Glutamatergic neuron (in vitro differentiated cells): ENCODE measurements around the gene PPP1R10. TPM values are rescaled to one million over a fixed set of nuclear protein-coding genes. Genes with fewer than 3 reads are reported as not detected.
"Not testable (repeated sequence)": the region's sequence is repeated elsewhere in the genome, so short reads cannot be mapped to it uniquely, and the experiment has no call there.

Source experiments
- DNase-seq: peaks from one replicate; pipeline ENCODE4 v3.0.0; 2022
- H3K27ac Mint-ChIP-seq: one replicate; pipeline ENCODE4 v1.8.0; 2020; ENCODE audit warnings: mild to moderate bottlenecking, mixed read lengths, inconsistent platforms; ENCODE audit not compliant: unreplicated experiment
- H3K27me3 Mint-ChIP-seq: one replicate; pipeline ENCODE4 v1.8.0; 2020; ENCODE audit warnings: mild to moderate bottlenecking, moderate library complexity, mixed read lengths, inconsistent platforms; ENCODE audit not compliant: unreplicated experiment
- H3K36me3 Mint-ChIP-seq: one replicate; pipeline ENCODE4 v1.8.0; 2020; ENCODE audit warnings: mild to moderate bottlenecking, mixed read lengths, inconsistent platforms; ENCODE audit not compliant: unreplicated experiment
- H3K4me1 Mint-ChIP-seq: one replicate; pipeline ENCODE4 v1.8.0; 2020; ENCODE audit warnings: mild to moderate bottlenecking, low read depth, mixed read lengths, inconsistent platforms; ENCODE audit not compliant: unreplicated experiment
- H3K4me3 Mint-ChIP-seq: one replicate; pipeline ENCODE4 v1.8.0; 2020; ENCODE audit warnings: mild to moderate bottlenecking, mixed read lengths, inconsistent platforms; ENCODE audit not compliant: unreplicated experiment
- H3K9me3 Mint-ChIP-seq: one replicate; pipeline ENCODE4 v1.8.0; 2020; ENCODE audit warnings: mild to moderate bottlenecking, moderate library complexity, mixed read lengths, inconsistent platforms; ENCODE audit not compliant: unreplicated experiment
- long read RNA-seq: library from polyadenylated mRNA; unstranded; transcript quantifications from one replicate; pipeline ENCODE4 v2.0.0, GENCODE V29; 2020; ENCODE audit not compliant: unreplicated experiment
- total RNA-seq: library from RNA; stranded (reverse); fragmentation: NEBNext Ultra II Directional; extraction: Animal tissue kit (Norgen Biotek cat#: 25700); gene quantifications from one replicate; pipeline ENCODE4 v1.2.1, GENCODE V29; 2021; ENCODE audit not compliant: unreplicated experiment
- TF ChIP-seq, protein P1 (sequence below): fragments of 200-600 bp; sonication (generic); IDR thresholded peaks from one replicate; pipeline ENCODE4 v1.5.0; 2021; ENCODE audit not compliant: partially characterized antibody, unreplicated experiment

PPP1R10 gene
- total RNA-seq: 99.7 TPM
- long read RNA-seq, partial matches to known transcripts: 9 of 12 reads
- long read RNA-seq, other reads (novel, unspliced or antisense): 3 of 12 reads

DNA sequence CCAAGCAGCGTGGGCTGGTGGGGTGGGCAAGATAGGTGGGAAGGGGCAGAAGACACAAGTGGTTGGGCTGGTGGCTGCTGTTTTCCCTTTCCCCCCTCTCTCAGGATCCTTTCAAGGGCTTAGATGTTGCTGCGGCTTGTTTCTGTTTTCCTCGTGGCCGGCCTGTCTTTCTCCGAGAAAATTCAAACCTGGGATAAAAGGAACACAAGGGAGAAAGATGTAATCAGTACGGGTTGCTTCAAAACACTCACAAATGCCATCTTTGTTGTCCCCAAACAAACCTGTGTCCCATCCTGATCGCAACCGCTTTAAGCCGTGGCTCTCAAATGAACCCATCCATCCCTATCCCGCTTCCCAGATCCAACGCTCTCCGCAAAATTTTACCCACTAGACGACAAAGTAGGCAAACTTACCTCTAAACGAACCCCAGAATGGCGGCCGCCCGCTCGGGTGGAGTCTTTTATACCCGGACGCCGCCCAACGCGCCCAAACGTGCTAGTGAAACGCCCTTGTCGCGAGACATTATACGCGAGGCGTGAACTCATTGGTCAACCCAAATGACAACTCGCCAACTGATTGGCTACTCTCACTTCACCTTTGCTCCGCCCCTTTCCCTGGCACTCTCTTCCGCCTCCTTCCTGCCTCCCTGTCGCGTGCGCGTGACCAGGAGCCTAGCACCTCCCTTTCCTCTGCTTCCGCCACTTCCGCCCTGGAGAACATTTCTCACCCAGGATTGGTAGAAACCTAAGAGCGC is at the start of gene PPP1R10:
TSS of gene PPP1R10 (minus strand) at position 433 of the 754 bp plus-strand sequence. CDS start 7,299 bp downstream, outside the sequence.
- peaks cover 10% of the 10 kb centered on the region for H3K36me3 Mint-ChIP-seq
- TF ChIP-seq, protein P1, sequence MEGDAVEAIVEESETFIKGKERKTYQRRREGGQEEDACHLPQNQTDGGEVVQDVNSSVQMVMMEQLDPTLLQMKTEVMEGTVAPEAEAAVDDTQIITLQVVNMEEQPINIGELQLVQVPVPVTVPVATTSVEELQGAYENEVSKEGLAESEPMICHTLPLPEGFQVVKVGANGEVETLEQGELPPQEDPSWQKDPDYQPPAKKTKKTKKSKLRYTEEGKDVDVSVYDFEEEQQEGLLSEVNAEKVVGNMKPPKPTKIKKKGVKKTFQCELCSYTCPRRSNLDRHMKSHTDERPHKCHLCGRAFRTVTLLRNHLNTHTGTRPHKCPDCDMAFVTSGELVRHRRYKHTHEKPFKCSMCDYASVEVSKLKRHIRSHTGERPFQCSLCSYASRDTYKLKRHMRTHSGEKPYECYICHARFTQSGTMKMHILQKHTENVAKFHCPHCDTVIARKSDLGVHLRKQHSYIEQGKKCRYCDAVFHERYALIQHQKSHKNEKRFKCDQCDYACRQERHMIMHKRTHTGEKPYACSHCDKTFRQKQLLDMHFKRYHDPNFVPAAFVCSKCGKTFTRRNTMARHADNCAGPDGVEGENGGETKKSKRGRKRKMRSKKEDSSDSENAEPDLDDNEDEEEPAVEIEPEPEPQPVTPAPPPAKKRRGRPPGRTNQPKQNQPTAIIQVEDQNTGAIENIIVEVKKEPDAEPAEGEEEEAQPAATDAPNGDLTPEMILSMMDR: no peak
- peaks cover 32% of the 10 kb centered on the region for H3K9me3 Mint-ChIP-seq
- H3K4me3 Mint-ChIP-seq: peak within 1 kb of the TSS; percentile 97
- peaks cover 28% of the 10 kb centered on the region for H3K27me3 Mint-ChIP-seq
- H3K4me1 Mint-ChIP-seq: peaks cover 19% of the 10 kb centered on the region
- peak within 1 kb of the TSS; percentile 99 for H3K27ac Mint-ChIP-seq
- DNase-seq: peak; percentile 95

DNA sequence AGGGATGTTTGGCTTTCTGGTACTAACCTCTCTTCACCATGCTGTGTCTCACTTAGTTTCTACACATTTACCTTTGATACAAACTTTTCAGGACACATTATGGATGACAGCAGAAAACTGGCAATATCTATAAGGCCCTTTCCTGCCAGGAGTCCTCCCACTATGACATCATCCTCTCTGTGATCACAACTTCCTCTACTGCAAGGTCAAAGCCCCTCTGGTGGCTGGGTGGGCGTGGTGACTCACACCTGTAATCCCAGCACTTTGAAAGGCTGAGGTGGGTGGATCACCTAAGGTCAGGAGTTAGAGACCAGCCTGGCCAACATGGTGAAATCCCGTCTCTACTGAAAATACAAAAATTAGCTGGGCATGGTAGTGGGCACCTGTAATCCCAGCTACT is 49.3 kb upstream of the PPP1R10 start:
- H3K9me3 Mint-ChIP-seq, H3K4me1 Mint-ChIP-seq, H3K36me3 Mint-ChIP-seq, DNase-seq, H3K27me3 Mint-ChIP-seq, H3K4me3 Mint-ChIP-seq, H3K27ac Mint-ChIP-seq: not testable (repeated sequence)

DNA sequence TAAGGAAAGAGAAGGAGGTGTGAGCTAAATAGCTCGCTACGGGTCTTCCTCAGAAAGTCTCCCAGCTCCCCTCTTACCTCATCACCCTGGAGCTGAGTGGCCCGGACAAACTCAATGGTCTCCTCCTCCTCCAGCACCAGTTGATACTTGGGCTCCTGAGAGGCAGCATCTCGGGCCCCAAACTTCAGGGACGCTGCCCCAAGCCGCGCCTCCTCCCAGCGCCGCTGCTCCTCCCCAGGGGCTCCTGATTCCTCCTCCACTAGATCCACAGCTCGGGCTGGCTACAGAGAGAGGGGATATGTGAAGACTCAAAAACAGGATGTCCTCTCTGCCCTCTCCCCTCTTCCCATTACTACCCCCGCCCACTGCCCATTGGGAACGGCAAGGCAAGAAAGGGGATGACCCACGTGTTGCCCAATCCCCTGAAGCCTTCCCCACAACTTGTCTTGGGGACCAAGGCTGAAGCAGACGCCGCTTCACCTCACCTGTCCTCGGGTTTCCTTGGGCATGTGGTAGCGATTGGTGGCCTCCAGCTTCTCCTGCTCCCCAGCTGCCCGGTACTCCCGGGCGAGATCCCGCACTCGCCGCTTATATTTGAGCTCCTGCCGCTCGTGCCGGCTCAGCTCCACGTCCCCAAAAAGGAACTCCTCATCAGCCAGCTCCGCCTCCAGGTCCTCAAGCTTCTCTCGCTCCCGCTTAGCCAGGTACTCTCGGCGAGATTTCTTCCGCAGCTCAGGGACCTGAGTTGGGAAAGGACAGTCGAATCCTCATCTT is 48.1 kb upstream of the PPP1R10 start:
- Mint-ChIP-seq H3K4me3 (no peak overlapping the region), H3K9me3 (no peaks in the 10 kb centered on the region), H3K4me1 (no peaks in the 10 kb centered on the region), H3K27ac (no peak overlapping the region), H3K36me3 (no peaks in the 10 kb centered on the region), H3K27me3 (no peaks in the 10 kb centered on the region)
- TF ChIP-seq, protein P1: no peak
- DNase-seq: no peak

DNA sequence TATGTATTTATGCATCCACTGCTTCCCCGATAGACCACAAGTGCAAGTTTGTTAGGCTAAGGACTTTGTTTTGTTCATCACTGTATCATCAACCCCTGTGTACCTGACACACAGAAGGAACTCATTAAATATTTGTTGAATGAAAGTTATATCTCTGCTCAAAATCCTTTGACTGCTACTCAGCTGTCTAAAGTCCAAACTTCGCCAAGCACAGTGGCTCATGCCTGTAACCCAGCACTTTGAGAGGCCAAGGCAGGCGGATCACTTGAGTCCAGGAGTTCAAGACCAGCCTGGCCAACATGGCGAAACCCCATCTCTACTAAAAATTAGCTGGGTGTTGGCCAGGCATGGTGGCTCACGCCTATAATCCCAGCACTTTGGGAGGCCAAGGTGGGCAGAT is 40.9 kb upstream of the PPP1R10 start:
- not testable (repeated sequence) for H3K4me3 Mint-ChIP-seq, H3K27ac Mint-ChIP-seq, H3K4me1 Mint-ChIP-seq, H3K36me3 Mint-ChIP-seq, DNase-seq, H3K9me3 Mint-ChIP-seq, H3K27me3 Mint-ChIP-seq

DNA sequence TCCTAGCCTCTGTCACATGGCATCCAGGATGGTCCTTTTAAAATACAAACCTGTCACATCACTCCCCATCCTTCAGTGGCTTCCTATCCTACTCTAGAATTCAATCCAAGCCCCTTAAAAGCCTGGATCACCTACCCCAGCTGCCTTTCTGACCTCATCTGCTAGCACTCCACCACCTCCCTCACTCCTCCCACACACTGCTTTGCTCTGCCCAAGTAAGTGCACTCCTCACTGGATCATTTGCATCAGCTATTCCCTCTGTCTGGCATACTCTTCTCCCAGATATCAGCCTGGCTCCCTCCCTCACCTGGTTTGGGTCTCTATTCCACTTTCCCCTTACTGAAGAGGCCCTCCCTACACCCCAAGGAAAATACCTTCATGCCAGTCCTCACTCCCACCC is 40.4 kb upstream of the PPP1R10 start:
- DNase-seq: no peak
- Mint-ChIP-seq H3K9me3 (peaks cover 1% of the 10 kb centered on the region), H3K27ac (no peak overlapping the region), H3K4me3 (no peak overlapping the region), H3K36me3 (no peaks in the 10 kb centered on the region), H3K27me3 (peaks cover 2% of the 10 kb centered on the region), H3K4me1 (no peaks in the 10 kb centered on the region)
- TF ChIP-seq, protein P1: no peak

DNA sequence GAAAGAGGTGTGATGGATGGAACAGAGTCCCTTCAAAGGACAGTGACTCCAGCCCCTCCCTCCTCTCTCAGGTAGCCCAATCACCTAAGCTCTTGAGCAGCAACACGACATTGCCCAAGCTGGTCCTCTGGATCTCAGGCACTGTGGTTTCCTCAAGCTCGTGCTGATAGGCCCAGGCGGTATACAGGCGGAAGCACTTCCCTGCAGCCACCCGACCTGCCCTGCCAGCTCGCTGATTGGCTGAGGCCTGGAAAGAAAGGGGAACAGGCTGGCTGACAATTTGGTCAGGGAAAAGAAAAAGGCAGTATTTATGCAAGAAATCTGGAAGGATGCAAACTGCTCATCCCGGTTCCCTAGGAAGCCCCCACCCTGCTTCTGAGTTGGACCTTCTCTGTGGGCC is 39.5 kb upstream of the PPP1R10 start:
- Mint-ChIP-seq H3K9me3 (peaks cover 1% of the 10 kb centered on the region), H3K4me1 (no peaks in the 10 kb centered on the region), H3K27me3 (peaks cover 4% of the 10 kb centered on the region), H3K4me3 (no peak overlapping the region), H3K36me3 (no peaks in the 10 kb centered on the region), H3K27ac (no peak overlapping the region)
- TF ChIP-seq, protein P1: no peak
- DNase-seq: no peak
